Tibial artery (tissue), 4 donors: Measurements from ENCODE around the gene KAT8.

ENCODE experiments used
- DNase-seq, 2 donors: peaks; one replicate each; pipeline ENCODE4 v3.0.0-alpha.2; 2019
- H3K27ac ChIP-seq, 2 donors: fragments of 200-600 bp; sonication (generic) in 1 of 2; 1 replicate in 1 of 2; 2 replicates in 1 of 2; pipeline ENCODE4 v1.5.1; 2018 to 2019; ENCODE audit warnings: mild to moderate bottlenecking in 1 of 2
- H3K27me3 ChIP-seq, 2 donors: fragments of 200-600 bp; sonication (generic) in 1 of 2; one replicate each; pipeline versions ENCODE4 v1.5.1 to v1.6.0; 2016 to 2019
- H3K36me3 ChIP-seq, 3 donors: fragments of 200-600 bp; sonication (generic) in 2 of 3; one replicate each; pipeline ENCODE4 v1.5.1; 2016 to 2019; ENCODE audit warnings: mild to moderate bottlenecking in 2 of 3
- H3K4me1 ChIP-seq, 4 donors: fragments of 200-600 bp; sonication (generic) in 2 of 4; 1 replicate in 3 of 4; 2 replicates in 1 of 4; pipeline ENCODE4 v1.5.1; 2016 to 2019
- H3K4me3 ChIP-seq, 2 donors: fragments of 200-600 bp; sonication (generic) in 1 of 2; 1 replicate in 1 of 2; 2 replicates in 1 of 2; pipeline ENCODE4 v1.5.1; 2018 to 2019; ENCODE audit warnings: mild to moderate bottlenecking in 2 of 2
- H3K9me3 ChIP-seq, 3 donors: fragments of 200-600 bp; sonication (generic) in 1 of 3; one replicate each; pipeline ENCODE4 v1.5.1; 2016 to 2019
- CTCF ChIP-seq, 2 experiments: fragments of 200-600 bp in 1 of 2; fragments of 450-650 bp in 1 of 2; IDR thresholded peaks; one replicate each; pipeline ENCODE4 v1.5.1; 2017 to 2019; ENCODE audit warnings: antibody characterized with exemption in 2 of 2, mild to moderate bottlenecking in 1 of 2, moderate library complexity in 1 of 2
- intact Hi-C: fragments of 100-400 bp; cut with DNase I; formaldehyde crosslinking; loops from one replicate; pipeline ENCODE4 v1.15.0; 2023; ENCODE audit warnings: low total_unique reads

Gene KAT8

GRCh38 chr16:31131416-31131815 lies 14.0 kb downstream of the KAT8 start:
- no peak overlapping the region for H3K4me3 ChIP-seq
- no peaks in the 10 kb centered on the region for H3K9me3 ChIP-seq
- intact Hi-C loops: no loop called here
- H3K27me3 ChIP-seq: peaks cover 0 to 14% of the 10 kb centered on the region in 2 donors
- peaks cover 46 to 69% (median 47%) of the 10 kb centered on the region in 3 donors for H3K36me3 ChIP-seq
- H3K27ac ChIP-seq: no peak overlapping the region
- H3K4me1 ChIP-seq: peaks cover 0 to 38% (median 0%) of the 10 kb centered on the region in 4 donors
- no peak for TF ChIP-seq CTCF (IDR thresholded peaks at IDR 0.05)
- no peak for DNase-seq

- peaks cover 0 to 14% of the 10 kb centered on the region in 2 donors for H3K27me3 ChIP-seq
- intact Hi-C loops: no loop called here
- no peak overlapping the region for H3K27ac ChIP-seq
- H3K4me1 ChIP-seq: peaks cover 0 to 38% (median 0%) of the 10 kb centered on the region in 4 donors
- no peak overlapping the region for H3K4me3 ChIP-seq
- no peak for TF ChIP-seq CTCF (IDR thresholded peaks at IDR 0.05)
- no peaks in the 10 kb centered on the region for H3K9me3 ChIP-seq
- peaks cover 42 to 65% (median 44%) of the 10 kb centered on the region in 3 donors for H3K36me3 ChIP-seq
- DNase-seq: no peak
These were observed 14.4 kb downstream of the KAT8 start for GRCh38 chr16:31131841-31132271.

- no peak for TF ChIP-seq CTCF (IDR thresholded peaks at IDR 0.05)
- H3K4me3 ChIP-seq: no peak overlapping the region
- no peak for DNase-seq
- H3K4me1 ChIP-seq: peaks cover 0 to 38% (median 0%) of the 10 kb centered on the region in 4 donors
- no peak overlapping the region for H3K27ac ChIP-seq
- H3K27me3 ChIP-seq: peaks cover 0 to 14% of the 10 kb centered on the region in 2 donors
- no peaks in the 10 kb centered on the region for H3K9me3 ChIP-seq
- H3K36me3 ChIP-seq: peaks cover 36 to 59% (median 38%) of the 10 kb centered on the region in 3 donors
- intact Hi-C loops: no loop called here
These were observed 15.0 kb downstream of the KAT8 start for GRCh38 chr16:31132303-31132979.

GRCh38 chr16:31133046-31133501 lies 15.6 kb downstream of the KAT8 start:
- Histone ChIP-seq H3K9me3 (no peaks in the 10 kb centered on the region), H3K27ac (no peak overlapping the region), H3K27me3 (peaks cover 0 to 14% of the 10 kb centered on the region in 2 donors), H3K4me3 (no peak overlapping the region), H3K4me1 (peaks cover 0 to 34% (median 0%) of the 10 kb centered on the region in 4 donors), H3K36me3 (peaks cover 30 to 53% (median 31%) of the 10 kb centered on the region in 3 donors)
- TF ChIP-seq CTCF (IDR thresholded peaks at IDR 0.05): no peak
- no peak for DNase-seq
- intact Hi-C loops: no loop called here

- no peak overlapping the region for H3K27ac ChIP-seq
- no peaks in the 10 kb centered on the region for H3K9me3 ChIP-seq
- H3K4me3 ChIP-seq: no peak overlapping the region
- intact Hi-C loops: no loop called here
- H3K4me1 ChIP-seq: peaks cover 0 to 34% (median 5%) of the 10 kb centered on the region in 4 donors
- DNase-seq: no peak
- H3K27me3 ChIP-seq: peaks cover 0 to 14% of the 10 kb centered on the region in 2 donors
- TF ChIP-seq CTCF (IDR thresholded peaks at IDR 0.05): no peak
- H3K36me3 ChIP-seq: peaks cover 22 to 42% (median 23%) of the 10 kb centered on the region in 3 donors
These were observed 16.7 kb downstream of the KAT8 start for GRCh38 chr16:31134091-31134571.
